OCI-LY1 (cell line): ENCODE measurements around the gene BRD3.

ENCODE experiments used
- H2AFZ ChIP-seq: fragments of 200-600 bp; sonication (generic), shearing (Covaris generic); 2 replicates; pipeline ENCODE4 v1.6.0; 2014; ENCODE audit warnings: antibody characterized with exemption, mild to moderate bottlenecking, low read length
- H3F3A ChIP-seq: fragments of 200-600 bp; sonication (generic), shearing (Covaris generic); 2 replicates; pipeline ENCODE4 v1.6.0; 2014; ENCODE audit warnings: mild to moderate bottlenecking, antibody characterized with exemption, low read length, moderate library complexity; ENCODE audit not compliant: insufficient read depth
- H3K27ac ChIP-seq: fragments of 200-600 bp; sonication (generic); 2 replicates; pipeline ENCODE4 v1.5.1; 2014; ENCODE audit warnings: low read length, mixed run types, mild to moderate bottlenecking, low read depth; ENCODE audit not compliant: poor library complexity, severe bottlenecking
- H3K27me3 ChIP-seq: fragments of 200-600 bp; sonication (generic); 2 replicates; pipeline ENCODE4 v1.6.0; 2014; ENCODE audit warnings: antibody characterized with exemption, mild to moderate bottlenecking, low read length, moderate library complexity; ENCODE audit not compliant: insufficient read depth
- H3K36me3 ChIP-seq: fragments of 200-600 bp; sonication (generic); 2 replicates; pipeline ENCODE4 v1.6.1; 2014; ENCODE audit warnings: mild to moderate bottlenecking, antibody characterized with exemption, low read length, moderate library complexity, mixed read lengths; ENCODE audit not compliant: insufficient read depth
- H3K4me1 ChIP-seq: fragments of 200-600 bp; sonication (generic); 2 replicates; pipeline ENCODE4 v1.5.1; 2014; ENCODE audit warnings: mild to moderate bottlenecking, low read length, moderate library complexity; ENCODE audit not compliant: insufficient read depth, severe bottlenecking
- H3K4me2 ChIP-seq: fragments of 200-600 bp; sonication (generic), shearing (Covaris generic); 2 replicates; pipeline ENCODE4 v1.6.1; 2014; ENCODE audit warnings: low read length
- H3K4me3 ChIP-seq: fragments of 200-600 bp; sonication (generic); 2 replicates; pipeline ENCODE4 v1.5.1; 2014; ENCODE audit warnings: low read length, low read depth, mild to moderate bottlenecking, mixed read lengths; ENCODE audit not compliant: poor library complexity, severe bottlenecking
- H3K79me2 ChIP-seq: fragments of 200-600 bp; shearing (Covaris generic); 2 replicates; pipeline ENCODE4 v1.6.1; 2016; ENCODE audit warnings: mixed run types, low read length, mixed read lengths; ENCODE audit not compliant: insufficient read depth
- H3K9ac ChIP-seq: fragments of 200-600 bp; sonication (generic), shearing (Covaris generic); 2 replicates; pipeline ENCODE4 v1.6.1; 2014; ENCODE audit warnings: mild to moderate bottlenecking, low read length, mixed read lengths
- H3K9me2 ChIP-seq: fragments of 200-600 bp; sonication (generic), shearing (Covaris generic); 2 replicates; pipeline ENCODE4 v1.6.1; 2014; ENCODE audit warnings: low read depth, mild to moderate bottlenecking, low read length, mixed read lengths
- H3K9me3 ChIP-seq: fragments of 200-600 bp; shearing (Covaris generic); 2 replicates; pipeline ENCODE4 v1.6.1; 2014; ENCODE audit warnings: low read length, mixed read lengths
- H4K20me1 ChIP-seq: fragments of 200-600 bp; sonication (generic), shearing (Covaris generic); 2 replicates; pipeline ENCODE4 v1.6.0; 2016; ENCODE audit warnings: mild to moderate bottlenecking, low read length; ENCODE audit not compliant: insufficient read depth
- CTCF ChIP-seq: fragments of 200-600 bp; sonication (generic), shearing (Covaris generic); IDR thresholded peaks from 2 replicates; pipeline ENCODE4 v1.5.1; 2017; ENCODE audit warnings: mild to moderate bottlenecking, antibody characterized with exemption, low read length, moderate library complexity, mixed read lengths
- EZH2 ChIP-seq: fragments of 200-600 bp; sonication (generic), shearing (Covaris generic); IDR thresholded peaks from 2 replicates; pipeline ENCODE4 v1.8.0; 2017; ENCODE audit warnings: borderline replicate concordance, mixed run types, mild to moderate bottlenecking, antibody characterized with exemption, low read length, moderate library complexity, mixed read lengths

Gene BRD3

GRCh38 chr9:134011401-134011800, 56.4 kb downstream of the BRD3 start:
- H2AFZ ChIP-seq: no peak overlapping the region
- H3K4me1 ChIP-seq: no peaks in the 10 kb centered on the region
- H3K27me3 ChIP-seq: 0 out of 2 replicates have a peak, but pooled peaks cover 10% of the 10 kb centered on the region
- H3K36me3 ChIP-seq: no peaks in the 10 kb centered on the region
- TF ChIP-seq CTCF: no peak
- TF ChIP-seq EZH2: no peak
- H3K9ac ChIP-seq: no peak overlapping the region
- H3K9me2 ChIP-seq: no peaks in the 10 kb centered on the region
- no peak overlapping the region for H3K4me2 ChIP-seq
- H3K9me3 ChIP-seq: peaks cover 5% of the 10 kb centered on the region; the same call in 1 of the 2 replicates
- H3F3A ChIP-seq: no peaks in the 10 kb centered on the region
- H4K20me1 ChIP-seq: no peaks in the 10 kb centered on the region
- H3K79me2 ChIP-seq: no peaks in the 10 kb centered on the region
- H3K27ac ChIP-seq: no peak overlapping the region
- no peak overlapping the region for H3K4me3 ChIP-seq

GRCh38 chr9:134010310-134011173, 57.3 kb downstream of the BRD3 start:
- no peaks in the 10 kb centered on the region for H3K9me2 ChIP-seq
- no peaks in the 10 kb centered on the region for H4K20me1 ChIP-seq
- no peaks in the 10 kb centered on the region for H3K79me2 ChIP-seq
- H3K9ac ChIP-seq: no peak overlapping the region
- no peak overlapping the region for H2AFZ ChIP-seq
- no peak overlapping the region for H3K4me3 ChIP-seq
- H3F3A ChIP-seq: no peaks in the 10 kb centered on the region
- H3K9me3 ChIP-seq: peaks cover 5% of the 10 kb centered on the region; the same call in 1 of the 2 replicates
- H3K36me3 ChIP-seq: no peaks in the 10 kb centered on the region
- TF ChIP-seq CTCF (no peak), EZH2 (no peak)
- no peaks in the 10 kb centered on the region for H3K4me1 ChIP-seq
- H3K4me2 ChIP-seq: no peak overlapping the region
- H3K27me3 ChIP-seq: 0 out of 2 replicates have a peak, but pooled peaks cover 10% of the 10 kb centered on the region
- H3K27ac ChIP-seq: no peak overlapping the region

- H3K9me3 ChIP-seq: no peaks in the 10 kb centered on the region
- no peak overlapping the region for H3K9ac ChIP-seq
- no peaks in the 10 kb centered on the region for H3K79me2 ChIP-seq
- H2AFZ ChIP-seq: no peak overlapping the region
- no peak overlapping the region for H3K4me3 ChIP-seq
- no peak overlapping the region for H3K27ac ChIP-seq
- no peaks in the 10 kb centered on the region for H3K4me1 ChIP-seq
- TF ChIP-seq EZH2 (no peak), CTCF (no peak)
- H3K9me2 ChIP-seq: no peaks in the 10 kb centered on the region
- H4K20me1 ChIP-seq: no peaks in the 10 kb centered on the region
- no peaks in the 10 kb centered on the region for H3K36me3 ChIP-seq
- no peak overlapping the region for H3K4me2 ChIP-seq
- 0 out of 2 replicates have a peak, but pooled peaks cover 10% of the 10 kb centered on the region for H3K27me3 ChIP-seq
- H3F3A ChIP-seq: no peaks in the 10 kb centered on the region
Observed at GRCh38 chr9:134007571-134007970, 60.3 kb downstream of the BRD3 start.
